Fibroblast of villous mesenchyme (primary cell): ENCODE results near the gene APOBEC4. TPM values are rescaled to one million over a fixed set of nuclear protein-coding genes. Genes with fewer than 3 reads are reported as not detected.

Source experiments
- DNase-seq: peaks from one replicate; pipeline ENCODE4 v3.0.0-alpha.2; 2010; ENCODE audit warnings: low read depth
- H3K4me3 ChIP-seq: 2 replicates; pipeline ENCODE4 v1.5.1; 2011; ENCODE audit warnings: low read depth, mild to moderate bottlenecking, low read length
- total RNA-seq: library from RNA; depleted of rRNA; stranded (reverse); fragments of >200 nt; gene quantifications from 2 replicates; pipeline ENCODE4 v1.2.3, GENCODE V29; 2012
- TF ChIP-seq, protein P1 (sequence below): IDR thresholded peaks from 2 replicates; pipeline ENCODE4 v1.5.1; 2012; ENCODE audit warnings: low read depth, mild to moderate bottlenecking, low read length; ENCODE audit not compliant: insufficient read depth

The APOBEC4 gene
- total RNA-seq, 1 donor, result not detected

DNA sequence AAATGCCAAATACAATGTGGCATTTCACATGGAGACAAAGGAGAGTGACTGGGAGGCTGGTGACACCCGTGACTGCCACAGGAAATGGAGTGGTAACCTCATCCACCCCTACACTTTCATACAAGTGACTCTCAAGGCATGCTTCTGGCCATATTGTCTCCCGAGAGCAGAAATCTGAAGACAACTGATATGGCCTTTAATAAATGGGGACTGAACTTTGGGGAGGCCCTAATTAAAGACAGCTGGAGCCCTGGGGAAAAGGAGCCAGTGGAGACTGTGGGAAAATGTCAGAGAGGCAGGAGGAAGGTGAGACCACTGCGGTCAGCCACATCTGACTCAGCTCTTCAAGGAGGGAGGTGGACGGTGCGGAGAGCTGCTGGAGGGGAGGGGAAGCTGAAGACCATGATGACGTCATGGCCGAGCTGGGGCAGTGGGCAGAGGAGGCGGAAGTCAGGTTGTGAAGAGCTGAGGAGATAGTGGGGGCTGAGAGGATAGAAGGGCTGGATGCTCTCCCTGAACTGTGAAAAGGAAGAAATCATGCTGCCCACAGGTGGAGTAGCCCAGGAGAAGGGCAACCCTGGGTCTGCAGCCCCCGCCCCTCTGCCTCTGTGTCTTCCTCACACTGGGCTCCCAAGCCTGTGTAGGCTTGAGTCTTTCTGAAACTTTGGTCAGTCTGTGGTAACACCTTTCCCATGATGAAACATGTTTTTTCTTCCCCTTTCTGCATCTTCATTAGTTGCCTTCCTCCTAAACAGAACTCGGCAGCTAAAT, 48.9 kb downstream of the APOBEC4 start:
- no peak overlapping the region for H3K4me3 ChIP-seq
- TF ChIP-seq, protein P1, sequence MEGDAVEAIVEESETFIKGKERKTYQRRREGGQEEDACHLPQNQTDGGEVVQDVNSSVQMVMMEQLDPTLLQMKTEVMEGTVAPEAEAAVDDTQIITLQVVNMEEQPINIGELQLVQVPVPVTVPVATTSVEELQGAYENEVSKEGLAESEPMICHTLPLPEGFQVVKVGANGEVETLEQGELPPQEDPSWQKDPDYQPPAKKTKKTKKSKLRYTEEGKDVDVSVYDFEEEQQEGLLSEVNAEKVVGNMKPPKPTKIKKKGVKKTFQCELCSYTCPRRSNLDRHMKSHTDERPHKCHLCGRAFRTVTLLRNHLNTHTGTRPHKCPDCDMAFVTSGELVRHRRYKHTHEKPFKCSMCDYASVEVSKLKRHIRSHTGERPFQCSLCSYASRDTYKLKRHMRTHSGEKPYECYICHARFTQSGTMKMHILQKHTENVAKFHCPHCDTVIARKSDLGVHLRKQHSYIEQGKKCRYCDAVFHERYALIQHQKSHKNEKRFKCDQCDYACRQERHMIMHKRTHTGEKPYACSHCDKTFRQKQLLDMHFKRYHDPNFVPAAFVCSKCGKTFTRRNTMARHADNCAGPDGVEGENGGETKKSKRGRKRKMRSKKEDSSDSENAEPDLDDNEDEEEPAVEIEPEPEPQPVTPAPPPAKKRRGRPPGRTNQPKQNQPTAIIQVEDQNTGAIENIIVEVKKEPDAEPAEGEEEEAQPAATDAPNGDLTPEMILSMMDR, result no peak
- DNase-seq, result peak; percentile 77

DNA sequence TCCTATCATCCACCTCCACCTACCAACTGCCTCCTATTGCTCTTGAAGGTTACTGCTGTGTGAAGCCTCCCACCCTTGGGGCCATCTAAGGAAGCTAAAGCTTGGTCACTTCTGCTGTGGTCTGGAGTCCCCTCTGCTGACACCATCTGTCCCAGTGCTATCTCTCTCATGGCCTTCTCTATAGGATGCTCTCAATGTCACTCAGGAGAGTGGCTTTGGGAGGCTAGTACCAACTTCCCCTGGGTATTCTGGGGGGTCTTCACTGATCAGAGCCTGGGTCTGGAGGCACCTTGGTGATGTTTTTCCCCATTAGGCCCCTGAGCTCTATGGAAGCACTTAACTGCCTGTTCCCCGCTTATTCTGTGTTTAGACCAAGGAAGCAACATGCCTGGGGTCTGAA, 50.6 kb downstream of the APOBEC4 start:
- DNase-seq, result no peak
- TF ChIP-seq, protein P1, result no peak
- H3K4me3 ChIP-seq, result no peak overlapping the region

DNA sequence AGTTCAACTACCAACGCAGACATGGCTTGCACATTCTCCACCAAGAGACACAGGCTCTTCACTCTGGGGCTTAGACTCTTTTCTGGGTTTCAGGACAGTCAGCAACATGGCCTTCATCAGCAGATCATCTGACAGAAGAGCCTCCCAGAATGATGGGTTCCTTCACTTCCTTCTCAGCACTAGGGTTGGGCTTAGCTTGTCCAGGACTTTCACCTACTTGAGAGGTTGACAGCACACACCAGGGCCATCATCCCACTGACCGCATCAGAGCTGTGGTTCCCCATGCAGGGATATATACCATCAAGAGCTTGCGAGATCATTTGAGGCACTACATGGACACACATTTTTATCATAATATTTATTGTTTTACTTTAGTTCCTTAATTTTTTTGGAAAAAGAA, 52.5 kb downstream of the APOBEC4 start:
- H3K4me3 ChIP-seq, result no peak overlapping the region
- DNase-seq, result no peak
- TF ChIP-seq, protein P1, result no peak

DNA sequence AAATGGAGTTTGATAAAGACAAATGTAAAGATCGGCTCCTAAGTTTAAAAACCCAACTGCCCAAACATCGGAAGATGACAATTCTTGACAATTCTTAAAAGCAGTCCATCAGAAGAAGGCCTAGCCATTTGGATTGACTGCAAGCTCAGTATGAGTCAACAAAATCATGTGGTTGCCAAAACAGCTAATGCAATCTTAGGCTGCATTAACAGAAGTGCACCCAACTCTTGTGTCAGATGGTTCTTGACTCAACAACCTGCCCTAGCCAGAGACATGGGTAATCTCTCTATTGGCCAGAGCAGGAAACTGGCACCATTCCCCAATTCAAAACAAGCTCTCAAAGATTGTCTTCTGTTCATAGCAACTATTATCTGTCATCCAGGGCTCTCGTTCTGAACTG, 53.0 kb downstream of the APOBEC4 start:
- TF ChIP-seq, protein P1, result no peak
- H3K4me3 ChIP-seq, result no peak overlapping the region
- DNase-seq, result peak; percentile 57

DNA sequence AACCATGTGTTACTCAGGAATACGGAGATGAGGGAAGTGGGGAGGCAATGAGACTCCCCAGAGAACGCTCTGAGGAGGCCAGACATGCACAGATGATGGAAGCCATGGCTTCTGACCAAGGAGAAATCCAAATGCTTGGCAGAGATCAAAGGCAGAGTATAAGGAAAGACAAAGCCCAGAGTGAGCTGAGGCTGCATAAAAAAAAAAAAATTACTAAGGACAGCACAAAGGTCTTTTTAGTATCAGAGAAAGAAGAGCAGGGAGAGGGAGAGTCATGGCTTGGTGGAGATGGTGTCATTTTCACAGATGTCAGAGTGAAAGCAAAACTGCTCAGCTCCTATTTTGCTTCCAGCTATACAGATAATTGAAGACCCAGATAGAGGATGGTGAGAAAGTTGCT, 54.7 kb downstream of the APOBEC4 start:
- H3K4me3 ChIP-seq, result no peak overlapping the region
- peak; percentile 16 for DNase-seq
- TF ChIP-seq, protein P1, result no peak

DNA sequence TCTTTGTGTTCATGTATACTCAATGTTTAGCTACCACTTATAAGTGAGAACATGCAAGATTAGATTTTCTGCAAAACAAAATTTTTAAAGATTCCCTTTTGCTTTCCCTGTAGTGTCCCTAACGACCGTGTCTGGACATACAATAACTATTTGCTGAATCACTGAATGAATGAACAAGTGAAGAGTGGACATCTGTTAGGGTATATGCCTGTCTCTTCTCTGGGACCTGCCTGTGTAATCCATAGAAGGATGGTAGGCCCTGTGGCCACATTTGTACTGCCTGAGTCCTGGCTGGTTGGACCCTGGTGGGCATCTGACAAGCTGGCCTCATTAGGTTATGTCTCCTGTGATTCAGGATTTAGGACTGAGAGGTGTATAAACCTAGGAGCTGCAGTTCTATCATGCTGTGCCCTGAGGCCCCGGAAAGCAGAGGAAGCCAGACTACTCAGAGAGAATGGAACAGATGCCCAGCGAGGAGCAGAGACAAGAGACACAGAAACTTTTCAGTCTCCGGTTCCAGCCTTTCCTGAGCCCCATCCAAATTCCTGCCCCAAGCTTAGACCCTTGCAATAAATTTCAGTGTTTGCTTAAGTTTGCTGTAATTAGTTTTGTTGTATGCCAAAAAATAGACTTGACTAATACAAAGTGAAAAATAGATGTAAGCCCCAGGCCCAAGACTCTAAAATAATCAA, 55.3 kb downstream of the APOBEC4 start:
- DNase-seq, result no peak
- TF ChIP-seq, protein P1, result no peak
- H3K4me3 ChIP-seq, result no peak overlapping the region
